Neural cell (in vitro differentiated cells): Measurements from ENCODE around the gene NUP133. TPM values are rescaled to one million over a fixed set of nuclear protein-coding genes. Genes with fewer than 3 reads are reported as not detected.

Experiments used
- H2AFZ ChIP-seq: fragments of 200-600, 300-800 bp; sonication (generic), shearing (Covaris generic); 2 replicates; pipeline ENCODE4 v1.6.0; 2014; ENCODE audit warnings: low read depth, mild to moderate bottlenecking, antibody characterized with exemption, low read length, moderate library complexity
- H3F3A ChIP-seq: fragments of 200-600 bp; shearing (Covaris generic); 2 replicates; pipeline ENCODE4 v1.6.1; 2016; ENCODE audit warnings: mild to moderate bottlenecking, moderate library complexity, mixed read lengths, antibody characterized with exemption, low read length; ENCODE audit not compliant: insufficient read depth, poor library complexity, severe bottlenecking
- H3K27ac ChIP-seq: fragments of 200-600, 300-800 bp; sonication (generic), shearing (Covaris generic); 2 replicates; pipeline ENCODE4 v1.5.1; 2014; ENCODE audit warnings: mild to moderate bottlenecking, low read length, moderate library complexity
- H3K27me3 ChIP-seq: fragments of 300-800, 200-600 bp; sonication (generic), shearing (Covaris generic); 2 replicates; pipeline ENCODE4 v1.6.0; 2014; ENCODE audit warnings: mild to moderate bottlenecking, low read depth, low read length, moderate library complexity; ENCODE audit not compliant: insufficient read depth
- H3K36me3 ChIP-seq: fragments of 300-800, 200-600 bp; sonication (generic), shearing (Covaris generic); 2 replicates; pipeline ENCODE4 v1.5.1; 2014; ENCODE audit warnings: mild to moderate bottlenecking, antibody characterized with exemption, low read length, moderate library complexity; ENCODE audit not compliant: insufficient read depth
- H3K4me2 ChIP-seq: fragments of 300-800, 200-600 bp; sonication (generic), shearing (Covaris generic); 2 replicates; pipeline ENCODE4 v1.6.0; 2014; ENCODE audit warnings: mild to moderate bottlenecking, low read length
- H3K4me3 ChIP-seq: fragments of 300-800, 200-600 bp; sonication (generic), shearing (Covaris generic); 2 replicates; pipeline ENCODE4 v1.5.1; 2014; ENCODE audit warnings: mild to moderate bottlenecking, low read length, moderate library complexity
- H3K79me2 ChIP-seq: fragments of 200-600 bp; shearing (Covaris generic); replicated peaks from 2 replicates; pipeline ENCODE4 v1.6.0; 2014; ENCODE audit warnings: mild to moderate bottlenecking, low read length, moderate library complexity; ENCODE audit not compliant: insufficient read depth
- H3K9ac ChIP-seq: fragments of 300-800, 200-600 bp; sonication (generic), shearing (Covaris generic); 2 replicates; pipeline ENCODE4 v1.6.1; 2016; ENCODE audit warnings: mild to moderate bottlenecking, low read length, mixed read lengths
- H3K9me2 ChIP-seq: fragments of 200-600 bp; shearing (Covaris generic); 2 replicates; pipeline ENCODE4 v1.6.1; 2016; ENCODE audit warnings: mild to moderate bottlenecking, low read length, mixed read lengths; ENCODE audit not compliant: insufficient read depth
- H3K9me3 ChIP-seq: fragments of 200-600, 300-800 bp; sonication (generic), shearing (Covaris generic); 2 replicates; pipeline ENCODE4 v1.6.1; 2016; ENCODE audit warnings: mild to moderate bottlenecking, mixed run types, low read length, moderate library complexity, mixed read lengths
- H4K20me1 ChIP-seq: fragments of 200-600 bp; shearing (Covaris generic); 2 replicates; pipeline ENCODE4 v1.6.1; 2016; ENCODE audit warnings: mild to moderate bottlenecking, mixed run types; ENCODE audit not compliant: insufficient read depth
- EP300 ChIP-seq: fragments of 450-650 bp; conservative IDR thresholded peaks from 2 replicates; pipeline ENCODE4 v1.6.1; 2014; ENCODE audit warnings: antibody characterized with exemption, mild to moderate bottlenecking, moderate library complexity; ENCODE audit not compliant: poor library complexity, severe bottlenecking
- EZH2 ChIP-seq: fragments of 200-600, 300-800 bp; shearing (Covaris generic), sonication (generic); IDR thresholded peaks from 2 replicates; pipeline ENCODE4 v1.6.1; 2014; ENCODE audit warnings: antibody characterized with exemption, low read length, borderline replicate concordance, mild to moderate bottlenecking; ENCODE audit not compliant: insufficient read depth, poor library complexity, severe bottlenecking
- MXI1 ChIP-seq: fragments of 450-650 bp; conservative IDR thresholded peaks from 2 replicates; pipeline ENCODE4 v1.6.1; 2014; ENCODE audit warnings: antibody characterized with exemption, mild to moderate bottlenecking; ENCODE audit not compliant: poor library complexity, severe bottlenecking
- POLR2AphosphoS5 ChIP-seq: IDR thresholded peaks from 2 replicates; pipeline ENCODE4 v1.6.1; 2012
- RAD21 ChIP-seq: fragments of 450-650 bp; conservative IDR thresholded peaks from 2 replicates; pipeline ENCODE4 v1.6.1; 2014; ENCODE audit warnings: antibody characterized with exemption, mild to moderate bottlenecking, moderate library complexity
- SMC3 ChIP-seq: fragments of 450-650 bp; conservative IDR thresholded peaks from 2 replicates; pipeline ENCODE4 v1.6.1; 2014; ENCODE audit warnings: antibody characterized with exemption, mild to moderate bottlenecking, moderate library complexity; ENCODE audit not compliant: poor library complexity
- TAF1 ChIP-seq: IDR thresholded peaks from 2 replicates; pipeline ENCODE4 v1.6.1; 2012; ENCODE audit warnings: low read depth
- polyA plus RNA-seq: library from polyadenylated mRNA; depleted of rRNA; stranded (reverse); fragments of >200 nt; gene quantifications from 2 replicates; pipeline ENCODE4 v1.2.3, GENCODE V29; 2014
- TF ChIP-seq, protein P1 (sequence below): IDR thresholded peaks from 2 replicates; pipeline ENCODE4 v1.6.1; 2012; ENCODE audit warnings: borderline replicate concordance
- TF ChIP-seq, protein P2 (sequence below): fragments of 450-650 bp; IDR thresholded peaks from 2 replicates; pipeline ENCODE4 v1.5.1; 2014; ENCODE audit warnings: antibody characterized with exemption, mild to moderate bottlenecking, moderate library complexity; ENCODE audit not compliant: poor library complexity, severe bottlenecking

NUP133 gene
- polyA plus RNA-seq, 1 donor from 2014 or later, result 73.4 TPM

DNA sequence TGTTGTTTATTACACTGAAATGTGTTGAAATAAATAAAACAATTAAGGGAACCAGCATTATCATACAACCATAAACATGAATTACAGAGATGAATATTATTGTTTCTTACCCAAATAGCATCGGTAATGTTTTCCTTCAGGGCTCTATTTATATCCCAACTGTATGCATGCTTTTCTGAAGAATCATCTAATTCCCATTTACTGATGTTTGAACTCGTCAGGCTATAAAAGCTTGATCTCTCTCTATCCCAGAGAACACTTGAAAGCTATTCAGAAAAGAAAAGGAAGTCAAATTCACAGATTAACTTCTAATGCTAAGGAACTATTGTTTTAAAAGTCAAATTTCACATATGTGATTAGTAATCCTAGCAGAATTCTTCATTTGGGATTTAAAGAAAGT, 12.4 kb downstream of the NUP133 start:
- peaks cover 6% of the 10 kb centered on the region for H3K36me3 ChIP-seq
- no peaks in the 10 kb centered on the region for H3K27me3 ChIP-seq
- no peaks in the 10 kb centered on the region for H3K9me3 ChIP-seq
- H3K4me3 ChIP-seq, result no peak overlapping the region
- no peak overlapping the region for H2AFZ ChIP-seq
- no peak for TF ChIP-seq EP300
- TF ChIP-seq EZH2, result no peak
- TF ChIP-seq TAF1, result no peak
- TF ChIP-seq MXI1, result no peak
- TF ChIP-seq RAD21, result no peak
- TF ChIP-seq, protein P1, sequence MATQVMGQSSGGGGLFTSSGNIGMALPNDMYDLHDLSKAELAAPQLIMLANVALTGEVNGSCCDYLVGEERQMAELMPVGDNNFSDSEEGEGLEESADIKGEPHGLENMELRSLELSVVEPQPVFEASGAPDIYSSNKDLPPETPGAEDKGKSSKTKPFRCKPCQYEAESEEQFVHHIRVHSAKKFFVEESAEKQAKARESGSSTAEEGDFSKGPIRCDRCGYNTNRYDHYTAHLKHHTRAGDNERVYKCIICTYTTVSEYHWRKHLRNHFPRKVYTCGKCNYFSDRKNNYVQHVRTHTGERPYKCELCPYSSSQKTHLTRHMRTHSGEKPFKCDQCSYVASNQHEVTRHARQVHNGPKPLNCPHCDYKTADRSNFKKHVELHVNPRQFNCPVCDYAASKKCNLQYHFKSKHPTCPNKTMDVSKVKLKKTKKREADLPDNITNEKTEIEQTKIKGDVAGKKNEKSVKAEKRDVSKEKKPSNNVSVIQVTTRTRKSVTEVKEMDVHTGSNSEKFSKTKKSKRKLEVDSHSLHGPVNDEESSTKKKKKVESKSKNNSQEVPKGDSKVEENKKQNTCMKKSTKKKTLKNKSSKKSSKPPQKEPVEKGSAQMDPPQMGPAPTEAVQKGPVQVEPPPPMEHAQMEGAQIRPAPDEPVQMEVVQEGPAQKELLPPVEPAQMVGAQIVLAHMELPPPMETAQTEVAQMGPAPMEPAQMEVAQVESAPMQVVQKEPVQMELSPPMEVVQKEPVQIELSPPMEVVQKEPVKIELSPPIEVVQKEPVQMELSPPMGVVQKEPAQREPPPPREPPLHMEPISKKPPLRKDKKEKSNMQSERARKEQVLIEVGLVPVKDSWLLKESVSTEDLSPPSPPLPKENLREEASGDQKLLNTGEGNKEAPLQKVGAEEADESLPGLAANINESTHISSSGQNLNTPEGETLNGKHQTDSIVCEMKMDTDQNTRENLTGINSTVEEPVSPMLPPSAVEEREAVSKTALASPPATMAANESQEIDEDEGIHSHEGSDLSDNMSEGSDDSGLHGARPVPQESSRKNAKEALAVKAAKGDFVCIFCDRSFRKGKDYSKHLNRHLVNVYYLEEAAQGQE, result no peak
- no peak for TF ChIP-seq POLR2AphosphoS5
- TF ChIP-seq, protein P2, sequence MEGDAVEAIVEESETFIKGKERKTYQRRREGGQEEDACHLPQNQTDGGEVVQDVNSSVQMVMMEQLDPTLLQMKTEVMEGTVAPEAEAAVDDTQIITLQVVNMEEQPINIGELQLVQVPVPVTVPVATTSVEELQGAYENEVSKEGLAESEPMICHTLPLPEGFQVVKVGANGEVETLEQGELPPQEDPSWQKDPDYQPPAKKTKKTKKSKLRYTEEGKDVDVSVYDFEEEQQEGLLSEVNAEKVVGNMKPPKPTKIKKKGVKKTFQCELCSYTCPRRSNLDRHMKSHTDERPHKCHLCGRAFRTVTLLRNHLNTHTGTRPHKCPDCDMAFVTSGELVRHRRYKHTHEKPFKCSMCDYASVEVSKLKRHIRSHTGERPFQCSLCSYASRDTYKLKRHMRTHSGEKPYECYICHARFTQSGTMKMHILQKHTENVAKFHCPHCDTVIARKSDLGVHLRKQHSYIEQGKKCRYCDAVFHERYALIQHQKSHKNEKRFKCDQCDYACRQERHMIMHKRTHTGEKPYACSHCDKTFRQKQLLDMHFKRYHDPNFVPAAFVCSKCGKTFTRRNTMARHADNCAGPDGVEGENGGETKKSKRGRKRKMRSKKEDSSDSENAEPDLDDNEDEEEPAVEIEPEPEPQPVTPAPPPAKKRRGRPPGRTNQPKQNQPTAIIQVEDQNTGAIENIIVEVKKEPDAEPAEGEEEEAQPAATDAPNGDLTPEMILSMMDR, result no peak
- TF ChIP-seq SMC3, result no peak
- H3K9me2 ChIP-seq, result no peaks in the 10 kb centered on the region
- no peak overlapping the region for H3K9ac ChIP-seq
- H3K4me2 ChIP-seq, result no peak overlapping the region
- no peaks in the 10 kb centered on the region for H4K20me1 ChIP-seq
- no peaks in the 10 kb centered on the region for H3K79me2 ChIP-seq
- H3K27ac ChIP-seq, result no peak overlapping the region
- no peaks in the 10 kb centered on the region for H3F3A ChIP-seq

DNA sequence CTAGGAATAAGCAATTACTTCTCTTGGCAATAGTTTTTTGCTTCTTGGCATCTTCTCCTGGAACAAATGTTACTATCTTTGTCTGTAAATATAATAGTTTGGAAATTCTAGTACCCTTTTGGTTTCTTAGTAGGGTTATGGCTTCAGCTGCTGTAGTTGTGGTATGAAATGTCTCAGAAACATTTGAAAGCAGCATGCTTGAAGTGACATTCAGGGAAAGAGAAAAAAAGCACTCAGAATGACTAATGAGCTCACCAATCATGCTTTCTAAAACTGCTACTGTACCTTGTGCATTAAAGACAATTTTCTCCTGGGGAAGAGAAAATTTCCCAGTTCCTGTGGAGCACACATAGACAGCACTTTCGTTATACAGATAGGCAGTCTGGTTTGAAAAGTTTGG, 21.0 kb downstream of the NUP133 start:
- no peaks in the 10 kb centered on the region for H3K36me3 ChIP-seq
- H3K9ac ChIP-seq, result no peak overlapping the region
- H3K79me2 ChIP-seq, result no peaks in the 10 kb centered on the region
- no peaks in the 10 kb centered on the region for H4K20me1 ChIP-seq
- no peaks in the 10 kb centered on the region for H3K9me2 ChIP-seq
- H3K9me3 ChIP-seq, result no peaks in the 10 kb centered on the region
- H3K4me3 ChIP-seq, result no peak overlapping the region
- H3K4me2 ChIP-seq, result no peak overlapping the region
- H2AFZ ChIP-seq, result no peak overlapping the region
- H3K27me3 ChIP-seq, result no peaks in the 10 kb centered on the region
- H3K27ac ChIP-seq, result no peak overlapping the region
- TF ChIP-seq EP300 (no peak), POLR2AphosphoS5 (no peak), RAD21 (no peak), SMC3 (no peak)
- TF ChIP-seq, protein P1, result no peak
- no peaks in the 10 kb centered on the region for H3F3A ChIP-seq
